ENCODE data around the gene TBC1D13.
"Not testable (repeated sequence)": the region's sequence is repeated elsewhere in the genome, so short reads cannot be mapped to it uniquely, and the experiment has no call there.

TBC1D13 gene

DNA sequence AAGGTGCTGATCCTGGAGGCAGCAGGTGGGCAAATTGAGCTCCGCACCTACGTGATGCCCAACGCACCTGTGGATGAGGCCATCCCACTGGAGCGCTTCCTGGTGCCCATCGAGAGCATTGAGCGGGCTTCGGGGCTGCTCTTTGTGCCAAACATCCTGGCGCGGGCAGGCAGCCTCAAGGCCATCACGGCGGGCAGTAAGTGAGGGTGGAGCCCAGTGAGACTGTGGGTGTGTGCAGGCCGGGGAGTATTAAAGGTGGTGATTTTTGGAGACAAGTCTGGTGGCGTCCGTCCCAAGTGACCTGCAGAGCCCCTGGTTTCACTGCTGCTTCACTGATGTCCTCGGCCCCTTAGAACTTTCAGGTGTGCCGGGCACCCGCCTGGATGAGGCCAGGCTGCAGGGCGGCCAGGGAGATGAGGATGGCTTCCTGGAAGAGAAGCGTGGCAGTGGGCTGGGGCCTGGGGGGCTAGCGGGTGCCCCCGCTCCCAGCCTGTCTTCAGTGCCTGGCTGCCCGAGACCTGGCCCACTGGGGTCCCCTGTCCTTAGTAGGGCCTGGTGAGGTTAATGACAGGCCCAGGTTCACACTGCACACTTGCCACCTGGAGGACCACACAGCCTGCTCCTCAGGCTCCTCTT is 35.5 kb downstream of the TBC1D13 start:
- no peak for DNase-seq

DNA sequence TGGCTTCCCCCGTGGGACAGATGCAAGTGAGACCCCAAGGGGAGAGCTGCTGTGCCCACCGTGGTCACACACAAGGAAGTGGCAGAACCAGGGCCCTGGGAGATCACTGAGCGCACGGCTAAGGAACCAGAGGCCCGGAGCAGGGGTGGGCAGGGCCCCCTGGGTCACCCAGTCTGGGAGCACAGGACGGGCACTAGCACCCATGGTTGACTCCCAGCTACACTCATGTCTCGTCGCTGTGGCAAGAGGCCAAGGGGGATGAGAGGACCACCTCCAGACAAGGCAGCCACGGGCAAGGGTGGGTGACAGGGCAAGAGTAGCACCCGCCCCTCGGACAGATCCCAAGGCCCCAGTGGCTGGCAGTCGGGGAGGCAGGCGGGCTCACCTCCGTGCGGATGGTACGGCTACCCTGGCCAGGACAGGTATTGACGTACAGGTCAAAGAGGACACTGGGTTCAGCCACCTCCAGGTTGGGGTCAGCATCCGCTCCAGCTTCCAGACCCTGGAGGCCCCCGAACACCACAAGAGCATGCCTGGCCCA is 36.4 kb downstream of the TBC1D13 start:
- DNase-seq: no peak

DNA sequence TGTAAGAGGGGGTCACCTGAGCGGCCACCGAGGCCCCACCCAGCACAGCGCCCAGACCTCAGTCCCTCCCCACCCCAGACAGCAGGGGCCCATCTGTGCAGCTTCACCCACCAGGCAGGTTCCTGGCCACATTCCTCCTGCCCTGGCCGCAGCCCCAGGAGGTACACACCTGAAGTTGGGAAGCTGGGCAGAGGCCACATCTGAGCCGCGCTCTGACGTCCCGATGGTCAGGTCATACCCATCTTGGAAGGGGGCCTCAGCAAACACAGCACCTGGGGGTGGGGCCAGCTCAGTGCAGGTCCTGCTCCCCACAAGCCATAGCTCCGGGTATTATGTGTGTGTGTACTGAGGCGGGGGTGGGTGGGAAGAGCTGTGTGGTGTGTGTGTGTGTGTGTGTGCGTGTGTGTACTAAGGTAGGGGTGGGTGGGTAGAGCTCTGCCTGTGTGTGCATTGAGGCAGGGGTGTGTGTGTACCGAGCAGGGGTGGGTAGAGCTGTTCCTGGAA is 36.9 kb downstream of the TBC1D13 start:
- no peak for DNase-seq

DNA sequence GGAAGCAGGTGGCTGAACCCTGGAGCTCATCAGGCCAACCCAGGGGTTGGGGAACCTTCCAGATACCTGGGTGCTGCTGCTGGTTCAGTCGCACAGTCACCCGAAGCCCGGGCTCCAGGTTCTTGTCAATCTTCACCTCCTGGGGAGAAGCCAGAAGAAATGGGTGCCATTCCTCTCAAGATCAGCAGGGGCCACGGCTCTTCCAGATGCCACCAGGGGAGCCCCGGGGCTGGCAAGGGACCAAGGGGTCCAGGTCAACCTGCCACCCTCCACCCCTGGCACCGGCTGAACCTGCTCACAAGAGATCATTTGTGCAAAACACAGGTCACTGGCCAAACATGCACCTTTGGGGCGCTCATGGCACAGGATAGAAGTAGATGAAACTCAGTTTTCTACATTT is 37.9 kb downstream of the TBC1D13 start:
- no peak for DNase-seq

- DNase-seq: no peak
Observed at GRCh38 chr9:128825923-128826700, 39.1 kb downstream of the TBC1D13 start.

GRCh38 chr9:128828267-128828666 is 41.2 kb downstream of the TBC1D13 start:
- no peak for DNase-seq

DNA sequence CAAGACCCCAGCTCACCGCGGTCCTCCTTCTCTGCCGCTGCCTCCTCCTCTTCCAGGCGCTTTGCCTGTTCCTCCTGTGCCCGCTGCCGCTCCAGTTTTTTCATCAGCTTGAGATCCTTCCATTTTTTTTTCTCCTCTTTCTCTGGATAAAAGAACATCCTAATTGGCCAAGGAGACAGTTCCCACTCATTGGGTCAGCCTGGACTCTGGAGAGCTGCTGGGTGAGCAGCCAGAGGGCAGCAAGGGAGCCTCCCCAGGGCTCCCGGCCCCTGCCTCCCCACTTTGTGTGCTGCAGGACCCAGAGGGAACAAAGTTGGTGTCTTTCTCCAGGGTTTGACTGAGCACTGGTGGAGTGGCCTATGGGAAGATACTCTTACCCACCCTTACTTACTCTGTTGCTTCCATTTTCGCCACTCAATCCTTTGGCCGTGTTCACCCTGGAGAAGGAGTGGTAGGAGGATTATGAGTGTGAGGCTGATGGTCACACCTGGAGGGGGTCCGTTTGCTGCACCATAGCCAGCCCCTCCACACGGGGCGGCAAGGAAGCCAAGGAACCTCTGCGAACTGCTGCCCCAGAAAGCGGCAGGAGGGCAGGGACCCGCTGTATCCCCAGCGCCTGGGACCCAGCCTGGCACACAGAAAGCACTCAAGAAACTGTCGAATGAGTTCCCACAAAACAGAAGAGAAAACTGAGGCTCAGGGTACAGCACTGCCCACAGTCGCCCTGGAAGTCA is 41.8 kb downstream of the TBC1D13 start:
- no peak for DNase-seq

DNA sequence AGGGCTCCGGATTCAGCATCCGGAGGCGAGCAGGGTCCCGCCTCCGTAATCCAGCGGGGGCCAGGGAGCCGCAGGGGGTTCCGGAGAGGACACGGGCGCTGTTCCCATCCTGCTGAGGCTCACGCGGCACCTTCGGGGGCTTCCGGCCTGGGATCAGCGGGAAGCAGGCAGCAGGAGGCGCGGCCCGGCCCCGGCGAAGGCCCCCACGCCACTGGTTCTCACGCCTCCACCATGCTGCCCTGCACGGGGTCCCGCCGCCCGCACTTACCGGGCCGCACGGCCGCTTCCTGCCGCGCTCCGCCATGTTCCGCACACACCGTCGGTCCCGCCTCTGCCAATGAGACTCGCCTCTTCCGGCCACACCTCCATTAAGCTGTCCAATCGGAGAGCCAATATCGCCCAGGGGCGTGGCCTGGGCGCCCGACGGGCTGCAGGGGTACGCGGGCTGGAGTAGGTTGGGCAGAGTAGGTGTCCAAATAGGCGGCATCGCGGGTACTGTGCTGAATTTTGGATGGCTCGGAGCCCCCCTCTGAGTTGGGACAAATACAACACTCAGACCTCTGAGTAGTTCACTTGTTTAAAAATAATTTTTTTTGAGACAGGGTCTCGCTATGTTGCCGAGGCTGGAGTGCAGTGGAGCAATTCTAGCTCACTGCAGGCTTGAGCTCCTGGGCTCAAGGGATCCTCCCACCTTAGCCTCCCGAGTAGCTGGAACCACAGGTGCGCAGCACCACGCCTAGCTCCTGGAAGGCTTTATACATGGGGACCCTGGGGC is 42.6 kb downstream of the TBC1D13 start, which contains the start of gene SPOUT1:
Gene SPOUT1 (minus strand): TSS at position 318 of the 775 bp plus-strand sequence. CDS start 14 bp downstream, at position 304.
- peak; percentile 91 for DNase-seq

- no peak for DNase-seq
Observed at GRCh38 chr9:128833696-128834095, 46.6 kb downstream of the TBC1D13 start.

DNA sequence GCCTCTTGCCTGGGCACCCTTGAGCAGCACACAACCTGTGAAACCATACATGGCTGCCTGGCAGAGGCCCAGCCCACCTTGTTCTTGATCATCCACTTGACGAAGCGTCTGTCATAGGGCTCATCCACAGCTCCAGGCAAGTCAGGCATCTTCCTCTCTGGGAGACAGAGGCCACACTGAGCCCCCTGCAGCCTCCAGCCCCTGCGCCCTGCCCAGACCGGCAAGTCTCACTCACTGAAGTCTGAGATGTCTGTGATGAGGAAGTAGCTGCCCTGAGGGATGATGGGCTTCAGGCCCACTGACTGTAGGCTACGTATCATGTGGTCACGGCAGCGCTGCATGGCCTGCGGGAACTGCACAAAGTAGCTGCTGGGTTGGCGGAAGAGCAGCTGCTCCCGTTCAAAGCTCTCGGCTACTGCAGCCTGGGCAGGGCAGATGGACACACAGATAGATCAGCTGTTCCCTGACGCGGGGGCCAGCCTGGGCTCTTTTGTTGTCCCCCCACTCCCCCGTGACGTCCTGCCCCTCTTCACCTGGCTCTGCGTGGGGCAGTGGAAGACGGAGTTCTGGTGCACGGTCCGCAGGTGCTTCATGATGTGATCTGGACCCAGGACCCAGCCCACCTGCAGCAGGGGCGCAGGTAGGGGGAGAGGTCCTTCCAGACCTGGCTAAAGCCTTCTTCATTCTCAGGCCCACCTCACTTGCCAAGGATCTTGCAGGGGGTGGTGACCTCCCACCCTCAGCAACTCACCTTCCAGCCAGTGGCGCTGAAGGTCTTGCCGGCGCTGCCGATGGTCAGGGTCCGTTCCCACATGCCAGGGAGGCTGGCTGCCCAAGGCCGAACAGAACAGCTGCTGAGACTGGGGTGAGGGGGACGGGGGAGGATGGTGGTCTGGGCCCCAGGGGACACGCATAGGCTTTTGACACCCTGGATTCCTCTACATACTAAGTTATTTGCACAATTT is 48.5 kb downstream of the TBC1D13 start:
- no peak for DNase-seq

DNA sequence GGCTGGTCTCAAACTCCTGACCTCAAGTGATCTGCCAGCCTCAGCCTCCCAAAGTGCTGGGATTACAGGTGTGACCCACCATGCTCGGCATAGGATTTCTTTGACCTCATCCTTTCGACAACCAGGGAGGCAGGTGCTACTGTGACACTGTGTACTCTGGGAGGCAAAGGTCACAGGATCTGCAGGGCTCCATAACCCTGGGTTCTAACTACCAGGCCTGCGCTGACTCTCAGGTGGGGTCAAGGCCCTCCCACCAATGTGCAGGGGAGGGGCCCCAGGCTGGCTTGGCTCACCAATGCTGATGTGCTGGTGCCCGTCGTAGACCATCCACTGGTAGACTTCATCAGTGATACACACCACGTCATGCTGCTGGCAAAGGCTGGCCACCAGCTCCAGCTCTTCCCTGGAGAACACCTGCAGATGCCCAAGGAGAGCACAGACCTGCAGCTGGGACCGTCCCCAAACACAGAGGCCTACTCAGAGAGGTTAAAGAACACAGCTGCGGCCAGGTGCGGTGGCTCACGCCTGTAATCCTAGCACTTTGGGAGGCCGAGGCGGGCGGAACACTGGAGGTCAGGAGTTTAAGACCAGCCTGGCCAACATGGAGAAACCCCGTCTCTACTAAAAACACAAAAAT is 49.6 kb downstream of the TBC1D13 start:
- DNase-seq: no peak

- DNase-seq: no peak
Observed at GRCh38 chr9:128838338-128838737, 51.3 kb downstream of the TBC1D13 start.

DNA sequence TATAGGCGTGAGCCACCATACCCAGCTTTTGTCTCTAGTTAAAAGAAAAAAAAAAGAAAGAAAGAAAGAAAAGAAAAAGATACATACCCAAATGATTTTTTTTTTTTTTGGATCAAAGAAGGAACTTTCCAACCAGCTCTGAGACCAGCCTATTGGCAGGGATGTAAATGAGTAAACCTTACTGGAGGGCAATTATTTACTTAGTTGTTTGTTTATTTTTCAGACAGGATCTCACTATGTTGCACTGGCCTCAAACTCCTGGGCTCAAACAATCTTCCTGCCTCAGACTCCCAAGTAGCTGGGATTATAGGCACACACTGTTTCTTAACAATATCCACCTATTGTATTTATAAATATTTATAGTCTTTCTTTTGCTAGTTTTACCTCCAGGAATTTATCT is 53.5 kb downstream of the TBC1D13 start:
- DNase-seq: no peak

GRCh38 chr9:128841694-128842492 is 54.8 kb downstream of the TBC1D13 start:
- no peak for DNase-seq

DNA sequence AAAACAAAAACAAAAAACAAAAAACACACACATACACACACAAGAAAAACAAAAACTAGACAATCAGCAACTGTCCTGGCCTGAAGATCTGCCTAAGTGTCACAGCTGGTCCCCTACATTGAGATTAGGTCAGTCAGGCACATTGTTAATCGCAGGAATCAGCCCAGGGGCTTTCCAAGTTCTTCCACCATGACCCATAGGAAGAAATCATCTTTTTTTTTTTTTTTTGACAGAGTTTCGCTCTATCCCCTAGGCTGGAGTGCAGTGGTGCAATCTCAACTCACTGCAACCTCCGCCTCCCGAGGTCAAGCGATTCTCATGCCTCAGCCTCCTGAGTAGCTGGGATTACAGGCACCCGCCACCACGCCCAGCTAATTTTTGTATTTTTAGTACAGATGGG is 56.1 kb downstream of the TBC1D13 start:
- DNase-seq: not testable (repeated sequence)

DNA sequence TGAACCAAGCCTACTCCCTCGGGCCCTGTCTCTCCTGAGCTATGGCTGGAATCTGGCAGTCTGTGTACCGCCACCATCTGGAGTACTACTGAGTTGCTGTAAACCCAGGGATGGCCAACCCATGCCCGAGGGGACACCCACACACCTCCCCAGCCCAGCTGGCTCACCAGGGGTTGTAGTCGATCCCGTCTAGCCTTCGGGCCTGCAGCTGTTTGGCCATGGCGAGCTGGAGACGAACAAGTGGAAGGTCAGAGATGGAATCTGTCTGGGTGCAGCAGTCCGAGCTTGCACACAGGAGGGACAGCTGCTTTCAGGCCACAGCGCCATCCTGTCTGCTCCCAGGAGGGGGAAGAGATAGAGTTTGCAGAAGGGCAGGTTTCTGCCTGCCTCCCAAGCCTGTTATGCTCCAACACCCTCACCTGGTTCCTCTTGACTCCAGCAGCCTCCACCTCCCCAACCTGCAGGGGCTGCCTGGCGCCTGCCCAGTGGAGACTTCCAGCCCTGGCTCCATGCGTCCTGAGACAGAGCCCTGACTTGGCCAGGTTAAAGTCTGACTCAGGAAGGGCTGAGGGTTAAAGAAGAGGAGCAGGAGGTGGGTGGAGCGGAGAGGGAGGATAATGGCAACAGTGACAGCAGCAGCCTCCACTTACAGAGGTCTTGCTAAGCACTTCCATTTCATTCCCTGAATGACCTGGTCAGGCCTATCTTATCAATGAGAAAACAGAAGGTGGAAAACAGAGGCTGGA is 58.3 kb downstream of the TBC1D13 start:
- no peak for DNase-seq

GRCh38 chr9:128846680-128847030 is 59.6 kb downstream of the TBC1D13 start:
- no peak for DNase-seq

- no peak for DNase-seq
Observed at GRCh38 chr9:128847803-128848202, 60.8 kb downstream of the TBC1D13 start.

- DNase-seq: not testable (repeated sequence)
Observed at GRCh38 chr9:128851024-128851423, 64.0 kb downstream of the TBC1D13 start.
